NCI-H774 (cell line): ENCODE results near the gene ATP6V1B1.
"Not testable (repeated sequence)": the region's sequence is repeated elsewhere in the genome, so short reads cannot be mapped to it uniquely, and the experiment has no call there.

ENCODE experiments used
- DNase-seq: peaks from one replicate; lab custom pipeline; 2025; lab: John Stamatoyannopoulos, UW

Gene ATP6V1B1

GRCh38 chr2:70991142-70991541 lies 55.4 kb downstream of the ATP6V1B1 start:
- no peak for DNase-seq

- no peak for DNase-seq
Observed at GRCh38 chr2:70991742-70992141, 56.0 kb downstream of the ATP6V1B1 start.

- DNase-seq = no peak
Observed at GRCh38 chr2:70992945-70993853, 57.5 kb downstream of the ATP6V1B1 start.

GRCh38 chr2:70994009-70994698 lies 58.5 kb downstream of the ATP6V1B1 start:
- no peak for DNase-seq

- DNase-seq = peak; percentile 85
Observed at GRCh38 chr2:70994699-70995425, 59.2 kb downstream of the ATP6V1B1 start, which contains the start of gene TEX261. TEX261 (minus strand) TSS chr2:70994873; CDS start chr2:70994757, 116 bp downstream.

- DNase-seq = peak; percentile 36
Observed at GRCh38 chr2:70995426-70995729, 59.7 kb downstream of the ATP6V1B1 start.

GRCh38 chr2:70998885-70999284 lies 63.2 kb downstream of the ATP6V1B1 start:
- DNase-seq = not testable (repeated sequence)

- no peak for DNase-seq
Observed at GRCh38 chr2:70999362-70999761, 63.7 kb downstream of the ATP6V1B1 start.

GRCh38 chr2:70999931-71000330 lies 64.2 kb downstream of the ATP6V1B1 start:
- DNase-seq = not testable (repeated sequence)

- DNase-seq = peak; percentile 48
Observed at GRCh38 chr2:71000780-71001591, 65.3 kb downstream of the ATP6V1B1 start.

GRCh38 chr2:71001592-71001927 lies 65.9 kb downstream of the ATP6V1B1 start:
- DNase-seq = no peak

GRCh38 chr2:71001981-71002570 lies 66.4 kb downstream of the ATP6V1B1 start:
- DNase-seq = no peak

- DNase-seq = no peak
Observed at GRCh38 chr2:71003396-71003795, 67.7 kb downstream of the ATP6V1B1 start.

- DNase-seq = no peak
Observed at GRCh38 chr2:71003966-71004755, 68.5 kb downstream of the ATP6V1B1 start.

GRCh38 chr2:71004857-71005256 lies 69.2 kb downstream of the ATP6V1B1 start:
- DNase-seq = no peak

- DNase-seq = no peak
Observed at GRCh38 chr2:71005271-71006202, 69.8 kb downstream of the ATP6V1B1 start.

- DNase-seq = no peak
Observed at GRCh38 chr2:71006323-71006722, 70.6 kb downstream of the ATP6V1B1 start.

- no peak for DNase-seq
Observed at GRCh38 chr2:71006955-71007799, 71.5 kb downstream of the ATP6V1B1 start.

GRCh38 chr2:71008342-71008741 lies 72.6 kb downstream of the ATP6V1B1 start:
- DNase-seq = no peak
